ENCODE measurements around the gene CDC42SE1.
"Not testable (repeated sequence)": the region's sequence is repeated elsewhere in the genome, so short reads cannot be mapped to it uniquely, and the experiment has no call there.

Gene CDC42SE1, protein sequence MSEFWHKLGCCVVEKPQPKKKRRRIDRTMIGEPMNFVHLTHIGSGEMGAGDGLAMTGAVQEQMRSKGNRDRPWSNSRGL

GRCh38 chr1:151059109-151060006 is at the start of gene CDC42SE1:
Gene CDC42SE1, minus strand, starts transcription at chr1:151059622. Its CDS starts 3,892 bp downstream, at chr1:151055730.
- ATAC-seq (replicated peaks; ENCODE audit: extremely low read depth, poor library complexity, severe bottlenecking) (peak; percentile 81), DNase-seq (ENCODE audit: low spot score in 2 of 2) (peak; percentile 67 to 77)
- Mint-ChIP-seq H3K36me3 (ENCODE audit: insufficient read depth) (peaks cover 48% of the 10 kb centered on the region), H3K4me3 (peak within 1 kb of the TSS; percentile 92), H3K4me1 (peaks cover 62% of the 10 kb centered on the region), H3K27me3 (no peaks in the 10 kb centered on the region), H3K9me3 (no peaks in the 10 kb centered on the region), H3K27ac (ENCODE audit: low read depth) (peak within 1 kb of the TSS; percentile 91)

- DNase-seq (ENCODE audit: low spot score in 2 of 2) (no peak), ATAC-seq (replicated peaks; ENCODE audit: extremely low read depth, poor library complexity, severe bottlenecking) (no peak)
- Mint-ChIP-seq H3K9me3 (no peaks in the 10 kb centered on the region), H3K36me3 (ENCODE audit: insufficient read depth) (peaks cover 47% of the 10 kb centered on the region), H3K27ac (ENCODE audit: low read depth) (no peak overlapping the region), H3K4me3 (no peak overlapping the region), H3K4me1 (no peaks in the 10 kb centered on the region), H3K27me3 (no peaks in the 10 kb centered on the region)
These were observed 48.9 kb upstream of the CDC42SE1 start for GRCh38 chr1:151108331-151108730.

DNA sequence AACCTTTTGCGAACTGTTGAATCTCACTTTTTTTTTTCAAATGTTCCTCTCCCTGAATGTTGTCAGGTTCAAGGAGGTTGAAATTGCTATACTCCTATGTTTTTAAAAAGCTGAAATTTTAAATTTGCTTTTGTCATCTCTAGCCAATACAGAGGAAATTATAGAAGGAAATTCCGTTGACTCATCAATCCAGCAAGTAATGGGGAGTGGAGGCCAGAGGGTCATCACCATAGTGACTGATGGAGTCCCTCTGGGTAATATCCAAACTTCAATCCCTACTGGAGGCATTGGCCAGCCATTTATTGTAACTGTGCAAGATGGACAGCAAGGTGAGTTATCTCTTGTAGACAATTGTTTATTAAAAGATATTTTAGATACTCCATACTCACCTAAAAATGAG is 47.5 kb upstream of the CDC42SE1 start:
- Mint-ChIP-seq H3K27me3 (no peaks in the 10 kb centered on the region), H3K4me3 (no peak overlapping the region), H3K9me3 (no peaks in the 10 kb centered on the region), H3K4me1 (no peaks in the 10 kb centered on the region), H3K27ac (ENCODE audit: low read depth) (no peak overlapping the region), H3K36me3 (ENCODE audit: insufficient read depth) (peaks cover 42% of the 10 kb centered on the region)
- DNase-seq (ENCODE audit: low spot score in 2 of 2) (no peak), ATAC-seq (replicated peaks; ENCODE audit: extremely low read depth, poor library complexity, severe bottlenecking) (no peak)

GRCh38 chr1:151104630-151105029 is 45.2 kb upstream of the CDC42SE1 start:
- no peak for ATAC-seq (replicated peaks; ENCODE audit: extremely low read depth, poor library complexity, severe bottlenecking)
- Mint-ChIP-seq H3K4me1 (no peaks in the 10 kb centered on the region), H3K27ac (ENCODE audit: low read depth) (peak overlapping the region; percentile 56), H3K4me3 (no peak overlapping the region), H3K9me3 (no peaks in the 10 kb centered on the region), H3K27me3 (no peaks in the 10 kb centered on the region), H3K36me3 (ENCODE audit: insufficient read depth) (peaks cover 34% of the 10 kb centered on the region)
- DNase-seq (ENCODE audit: low spot score in 2 of 2) = no peak

DNA sequence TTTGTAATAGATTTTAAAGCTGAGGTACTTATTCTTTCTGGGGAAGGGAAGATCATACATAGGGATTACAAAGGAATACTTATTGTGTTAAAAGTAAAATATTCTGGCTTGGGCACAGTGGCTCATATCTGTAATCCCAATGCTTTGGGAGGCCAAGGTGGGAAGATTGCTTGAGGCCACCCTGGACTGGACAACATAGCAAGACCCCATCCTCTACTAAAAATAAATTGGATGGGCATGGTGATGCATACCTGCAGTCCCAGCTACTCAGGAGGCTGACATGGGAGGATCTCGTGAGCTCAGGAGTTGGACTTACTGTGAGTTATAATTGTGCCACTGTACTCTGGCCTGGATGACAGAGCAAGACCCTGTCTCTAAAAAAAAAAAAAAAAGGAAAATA is 38.7 kb upstream of the CDC42SE1 start:
- DNase-seq (ENCODE audit: low spot score in 2 of 2) (no peak), ATAC-seq (replicated peaks; ENCODE audit: extremely low read depth, poor library complexity, severe bottlenecking) (no peak)
- Mint-ChIP-seq H3K4me3 (no peak overlapping the region), H3K27me3 (no peaks in the 10 kb centered on the region), H3K36me3 (ENCODE audit: insufficient read depth) (peaks cover 25% of the 10 kb centered on the region), H3K9me3 (no peaks in the 10 kb centered on the region), H3K4me1 (no peaks in the 10 kb centered on the region), H3K27ac (ENCODE audit: low read depth) (no peak overlapping the region)

GRCh38 chr1:151097426-151097825 is 38.0 kb upstream of the CDC42SE1 start:
- not testable (repeated sequence) for H3K9me3 Mint-ChIP-seq; ATAC-seq (replicated peaks; ENCODE audit: extremely low read depth, poor library complexity, severe bottlenecking); H3K4me1 Mint-ChIP-seq; H3K4me3 Mint-ChIP-seq; H3K27me3 Mint-ChIP-seq; H3K27ac Mint-ChIP-seq (ENCODE audit: low read depth); DNase-seq (ENCODE audit: low spot score in 2 of 2)
- peaks cover 31% of the 10 kb centered on the region for H3K36me3 Mint-ChIP-seq (ENCODE audit: insufficient read depth)

- no peaks in the 10 kb centered on the region for H3K9me3 Mint-ChIP-seq
These were observed 26.6 kb upstream of the CDC42SE1 start for GRCh38 chr1:151085953-151086559.

DNA sequence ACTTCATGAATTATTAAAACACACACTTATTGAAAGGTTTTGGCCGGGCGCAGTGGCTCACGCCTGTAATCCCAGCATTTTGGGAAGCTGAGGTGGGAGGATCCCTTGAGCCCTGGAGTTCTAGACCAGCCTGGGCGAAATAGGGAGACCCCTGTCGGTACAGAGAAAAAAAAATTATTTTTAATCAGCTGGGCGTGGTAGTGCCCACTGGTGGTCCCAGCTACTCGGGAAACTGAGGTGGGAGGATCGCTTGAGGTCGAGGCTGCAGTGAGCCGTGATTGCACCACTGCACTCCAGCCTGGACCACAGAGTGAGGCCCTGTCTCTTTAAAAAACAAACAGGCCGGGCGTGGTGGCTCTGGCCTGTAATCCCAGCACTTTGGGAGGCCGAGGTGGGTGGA is 12.8 kb upstream of the CDC42SE1 start:
- peak overlapping the region; percentile 97 for H3K27ac Mint-ChIP-seq (ENCODE audit: low read depth)
- DNase-seq (ENCODE audit: low spot score in 2 of 2) = no peak
- no peaks in the 10 kb centered on the region for H3K9me3 Mint-ChIP-seq
- ATAC-seq (replicated peaks; ENCODE audit: extremely low read depth, poor library complexity, severe bottlenecking) = no peak
- H3K4me3 Mint-ChIP-seq = peak overlapping the region; percentile 93
- H3K36me3 Mint-ChIP-seq (ENCODE audit: insufficient read depth) = peaks cover 28% of the 10 kb centered on the region
- H3K4me1 Mint-ChIP-seq = peaks cover 15% of the 10 kb centered on the region
- no peaks in the 10 kb centered on the region for H3K27me3 Mint-ChIP-seq

More at GRCh38 chr1:151085953-151086559, 26.6 kb upstream of the CDC42SE1 start:
- Mint-ChIP-seq H3K4me3 (no peak overlapping the region), H3K27ac (ENCODE audit: low read depth) (no peak overlapping the region), H3K27me3 (no peaks in the 10 kb centered on the region), H3K36me3 (ENCODE audit: insufficient read depth) (peaks cover 14% of the 10 kb centered on the region), H3K4me1 (no peaks in the 10 kb centered on the region)
- ATAC-seq (replicated peaks; ENCODE audit: extremely low read depth, poor library complexity, severe bottlenecking) = no peak
- DNase-seq (ENCODE audit: low spot score in 2 of 2) = no peak

DNA sequence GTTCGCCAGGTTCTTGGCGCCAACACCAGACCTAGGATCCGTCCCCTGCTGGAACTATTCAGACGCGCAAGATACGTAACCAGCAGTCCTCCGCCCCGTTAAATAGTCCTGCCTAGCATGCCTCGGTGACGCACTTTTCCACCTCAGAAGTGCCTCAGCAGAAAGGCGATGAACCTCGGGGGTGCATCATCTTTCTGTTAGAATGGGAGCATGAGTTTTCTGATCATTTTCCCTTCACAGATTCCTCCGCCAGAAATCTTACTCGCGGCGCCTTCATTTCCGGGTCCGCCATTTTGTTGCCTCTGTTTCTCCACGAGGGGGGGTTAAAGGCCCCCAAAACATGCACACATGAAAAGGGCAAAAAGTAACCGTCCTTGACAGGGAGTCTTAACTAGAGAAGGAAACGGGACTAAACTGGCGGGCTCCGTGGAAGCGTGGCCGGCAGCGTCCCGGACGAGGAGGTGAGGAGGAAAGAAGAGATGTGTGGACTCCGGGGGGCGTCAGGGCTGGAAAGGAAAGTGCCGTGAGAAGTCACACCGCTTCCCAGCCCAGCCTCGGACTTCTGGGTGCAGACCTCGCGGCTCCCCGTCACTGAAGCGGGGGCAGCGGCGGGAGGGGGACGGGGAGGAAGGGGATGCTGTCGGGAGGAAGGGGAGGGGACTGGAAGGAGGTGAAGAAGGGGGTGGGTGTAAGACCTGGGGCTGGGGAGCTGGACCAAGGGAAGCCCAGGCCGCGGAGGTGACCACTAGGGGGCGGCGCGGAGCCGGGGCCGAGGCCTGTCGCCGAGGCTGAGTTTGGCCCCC is 11.3 kb upstream of the CDC42SE1 start, which contains the start of gene GABPB2:
Gene GABPB2 (plus strand): TSS at position 288 of the 803 bp plus-strand sequence. CDS start 17,429 bp downstream, outside the sequence.
- Mint-ChIP-seq H3K4me3 (peak within 1 kb of the TSS; percentile 93), H3K27ac (ENCODE audit: low read depth) (peak within 1 kb of the TSS; percentile 97), H3K36me3 (ENCODE audit: insufficient read depth) (peaks cover 26% of the 10 kb centered on the region), H3K9me3 (no peaks in the 10 kb centered on the region), H3K4me1 (peaks cover 15% of the 10 kb centered on the region), H3K27me3 (no peaks in the 10 kb centered on the region)
- peak; percentile 80 for ATAC-seq (replicated peaks; ENCODE audit: extremely low read depth, poor library complexity, severe bottlenecking)
- DNase-seq (ENCODE audit: low spot score in 2 of 2) = peak; percentile 79 to 81

DNA sequence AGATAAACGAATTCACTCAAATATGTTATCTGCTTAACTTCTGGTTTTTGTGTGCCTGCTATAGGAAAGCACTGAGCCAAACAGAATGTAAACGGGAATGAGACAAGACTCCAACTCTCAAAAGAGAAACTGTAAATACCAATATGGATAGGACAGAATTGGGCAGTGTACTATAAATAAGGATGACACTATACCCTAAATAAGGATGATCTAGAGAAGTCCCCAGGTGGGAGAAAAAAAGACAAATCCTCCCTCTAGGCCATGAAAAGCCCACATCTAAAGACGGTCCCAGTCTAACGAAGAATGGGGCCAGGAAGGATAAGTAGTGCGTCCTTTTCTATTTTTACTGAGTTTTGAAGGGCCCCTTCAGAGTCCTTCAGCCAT is 9.7 kb upstream of the CDC42SE1 start:
- peaks cover 15% of the 10 kb centered on the region for H3K4me1 Mint-ChIP-seq
- H3K36me3 Mint-ChIP-seq (ENCODE audit: insufficient read depth) = peaks cover 14% of the 10 kb centered on the region
- DNase-seq (ENCODE audit: low spot score in 2 of 2) (no peak), ATAC-seq (replicated peaks; ENCODE audit: extremely low read depth, poor library complexity, severe bottlenecking) (no peak)
- peak overlapping the region; percentile 93 for H3K4me3 Mint-ChIP-seq
- H3K27ac Mint-ChIP-seq (ENCODE audit: low read depth) = peak overlapping the region; percentile 64
- H3K9me3 Mint-ChIP-seq = no peaks in the 10 kb centered on the region
- no peaks in the 10 kb centered on the region for H3K27me3 Mint-ChIP-seq

DNA sequence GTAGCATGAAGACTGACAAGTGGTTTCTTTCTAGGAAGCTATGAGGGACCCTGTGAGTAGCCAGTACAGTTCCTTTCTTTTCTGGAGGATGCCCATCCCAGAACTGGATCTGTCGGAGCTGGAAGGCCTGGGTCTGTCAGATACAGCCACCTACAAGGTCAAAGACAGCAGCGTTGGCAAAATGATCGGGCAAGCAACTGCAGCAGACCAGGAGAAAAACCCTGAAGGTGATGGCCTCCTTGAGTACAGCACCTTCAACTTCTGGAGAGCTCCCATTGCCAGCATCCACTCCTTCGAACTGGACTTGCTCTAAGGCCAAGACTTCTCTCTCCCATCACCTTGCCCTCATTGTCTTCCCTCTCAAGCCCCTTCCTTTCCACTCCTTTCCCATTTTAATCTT is 7.8 kb upstream of the CDC42SE1 start:
- no peak overlapping the region for H3K27ac Mint-ChIP-seq (ENCODE audit: low read depth)
- DNase-seq (ENCODE audit: low spot score in 2 of 2) (no peak), ATAC-seq (replicated peaks; ENCODE audit: extremely low read depth, poor library complexity, severe bottlenecking) (no peak)
- no peaks in the 10 kb centered on the region for H3K9me3 Mint-ChIP-seq
- H3K27me3 Mint-ChIP-seq = no peaks in the 10 kb centered on the region
- H3K36me3 Mint-ChIP-seq (ENCODE audit: insufficient read depth) = peaks cover 10% of the 10 kb centered on the region
- H3K4me1 Mint-ChIP-seq = peaks cover 6% of the 10 kb centered on the region
- no peak overlapping the region for H3K4me3 Mint-ChIP-seq

- peaks cover 4% of the 10 kb centered on the region for H3K36me3 Mint-ChIP-seq (ENCODE audit: insufficient read depth)
- no peaks in the 10 kb centered on the region for H3K9me3 Mint-ChIP-seq
- peaks cover 14% of the 10 kb centered on the region for H3K4me1 Mint-ChIP-seq
- no peak overlapping the region for H3K27ac Mint-ChIP-seq (ENCODE audit: low read depth)
- H3K27me3 Mint-ChIP-seq = no peaks in the 10 kb centered on the region
- ATAC-seq (replicated peaks; ENCODE audit: extremely low read depth, poor library complexity, severe bottlenecking) (no peak), DNase-seq (ENCODE audit: low spot score in 2 of 2) (no peak)
- H3K4me3 Mint-ChIP-seq = no peak overlapping the region
These were observed 5.7 kb upstream of the CDC42SE1 start for GRCh38 chr1:151065089-151065645.

All from central memory CD8-positive, alpha-beta T cell (primary cell).